Esophagus muscularis mucosa (tissue), 4 donors: ENCODE data around the gene RNF144B. TPM values are rescaled to one million over a fixed set of nuclear protein-coding genes. Genes with fewer than 3 reads are reported as not detected.

ENCODE experiments used
- DNase-seq: peaks from one replicate; pipeline ENCODE4 v3.0.0-alpha.2; 2017; ENCODE audit errors: extremely low spot score
- H3K27ac ChIP-seq, 4 donors: fragments of 200-600 bp; sonication (generic); replicated peaks in 1 of 4; 1 replicate in 3 of 4; 2 replicates in 1 of 4; pipeline ENCODE4 v1.5.1; 2016 to 2019; ENCODE audit warnings: mild to moderate bottlenecking in 1 of 4
- H3K27me3 ChIP-seq, 4 donors: fragments of 200-600 bp; sonication (generic); one replicate each; pipeline versions ENCODE4 v1.5.1 to v1.6.0; 2016 to 2019
- H3K36me3 ChIP-seq, 4 donors: fragments of 200-600 bp; sonication (generic); one replicate each; pipeline ENCODE4 v1.5.1; 2016 to 2019
- H3K4me1 ChIP-seq, 4 donors: fragments of 200-600 bp; sonication (generic); one replicate each; pipeline ENCODE4 v1.5.1; 2016 to 2019
- H3K4me3 ChIP-seq, 4 donors: fragments of 200-600 bp; sonication (generic); 1 replicate in 2 of 4; 2 replicates in 2 of 4; pipeline ENCODE4 v1.5.1; 2016 to 2019; ENCODE audit warnings: mild to moderate bottlenecking in 4 of 4, moderate library complexity in 1 of 4
- H3K9me3 ChIP-seq, 4 donors: fragments of 200-600 bp; sonication (generic); 1 replicate in 3 of 4; 2 replicates in 1 of 4; pipeline ENCODE4 v1.5.1; 2016 to 2019
- EP300 ChIP-seq: sonication (generic); formaldehyde crosslinking; IDR thresholded peaks from one replicate; pipeline ENCODE4 v1.6.1; 2017; ENCODE audit warnings: antibody characterized with exemption
- POLR2A ChIP-seq: fragments of 450-650 bp; IDR thresholded peaks from one replicate; pipeline ENCODE4 v1.6.1; 2017; ENCODE audit warnings: antibody characterized with exemption, moderate library complexity, mild to moderate bottlenecking, low read depth
- POLR2AphosphoS5 ChIP-seq, 2 donors: sonication (generic); formaldehyde crosslinking; IDR thresholded peaks; one replicate each; pipeline ENCODE4 v1.6.1; 2017; ENCODE audit warnings: antibody characterized with exemption in 2 of 2
- WGBS: methylation state at CpG from one replicate; pipeline ENCODE4 v1.1.5; 2018; 5-methylcytosine and 5-hydroxymethylcytosine counted together
- intact Hi-C: fragments of 100-400 bp; cut with DNase I; formaldehyde crosslinking; loops from one replicate; pipeline ENCODE4 v1.15.1; 2023
- total RNA-seq, 4 donors: library from RNA; depleted of rRNA; stranded (reverse); fragments of >200 nt; gene quantifications; one replicate each; pipeline versions ENCODE4 v1.1.0 to v1.2.1, GENCODE V29; 2016

The RNF144B gene
- total RNA-seq, 4 donors from 2014 or later = 6.6 to 20.0 (median 12.1) TPM

DNA sequence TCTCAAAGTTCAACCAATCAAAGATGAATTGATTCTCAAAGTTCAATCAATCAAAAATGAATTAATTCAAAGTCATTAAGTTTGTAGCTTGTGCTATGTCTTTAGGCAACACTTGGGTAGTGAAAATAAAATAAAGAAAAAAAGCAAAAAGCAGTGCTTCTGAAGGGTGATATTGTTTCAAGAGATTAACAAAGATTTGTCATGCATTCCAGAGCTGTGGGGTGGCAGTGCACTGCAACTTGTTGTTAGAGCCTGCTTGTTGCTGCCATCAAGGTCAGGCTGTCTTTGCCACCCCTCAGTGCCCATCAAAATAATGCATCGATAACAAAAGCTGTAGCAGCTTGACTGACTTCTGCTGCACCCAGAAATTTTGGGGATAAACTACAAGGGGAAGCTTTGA is 128.6 kb downstream of the RNF144B start:
- Histone ChIP-seq H3K9me3 (no peaks in the 10 kb centered on the region), H3K27me3 (no peaks in the 10 kb centered on the region), H3K4me3 (no peak overlapping the region), H3K4me1 (no peaks in the 10 kb centered on the region), H3K27ac (no peak overlapping the region), H3K36me3 (no peaks in the 10 kb centered on the region)
- DNase-seq = peak; percentile 10
- 63% methylated on average over 1 of the region's 1 CpG for WGBS
- intact Hi-C loops = no loop called here
- TF ChIP-seq POLR2AphosphoS5 (IDR thresholded peaks at IDR 0.05) = no peak
- TF ChIP-seq EP300 = no peak
- TF ChIP-seq POLR2A = no peak

Other genes with a start within 250 kb of the RNF144B start
- 1 to 10 TPM; 6.3 to 9.6 (median 8.4) TPM for gene TPMT, start 232.3 kb upstream of the RNF144B start, total RNA-seq
- 10 to 100 TPM; 10.3 to 13.2 (median 11.7) TPM for gene KDM1B, start 231.9 kb upstream of the RNF144B start, total RNA-seq
- 100 to 1,000 TPM; 134 to 189 (median 142) TPM for gene DEK, start 122.8 kb upstream of the RNF144B start, total RNA-seq